ENCODE measurements around the gene AMIGO2.

Gene AMIGO2

GRCh38 chr12:47097276-47097896, 17.6 kb upstream of the AMIGO2 start:
- no peak for DNase-seq

GRCh38 chr12:47095446-47096236, 15.9 kb upstream of the AMIGO2 start:
- peak; percentile 94 for DNase-seq

GRCh38 chr12:47094804-47095203, 15.0 kb upstream of the AMIGO2 start:
- DNase-seq: no peak

GRCh38 chr12:47091009-47091408, 11.2 kb upstream of the AMIGO2 start:
- no peak for DNase-seq

- peak; percentile 39 for DNase-seq
Observed at GRCh38 chr12:47088021-47088944, 8.5 kb upstream of the AMIGO2 start.

GRCh38 chr12:47087088-47087688, 7.4 kb upstream of the AMIGO2 start:
- DNase-seq: peak; percentile 69

GRCh38 chr12:47085815-47086252, 6.1 kb upstream of the AMIGO2 start:
- DNase-seq: peak; percentile 82

GRCh38 chr12:47084172-47084571, 4.4 kb upstream of the AMIGO2 start:
- no peak for DNase-seq

GRCh38 chr12:47082796-47083621, 3.2 kb upstream of the AMIGO2 start:
- peak; percentile 87 for DNase-seq

- DNase-seq: no peak
Observed at GRCh38 chr12:47082283-47082682, 2.5 kb upstream of the AMIGO2 start.

GRCh38 chr12:47080725-47081502, 1.2 kb upstream of the AMIGO2 start:
- peak; percentile 68 for DNase-seq

- peak; percentile 56 for DNase-seq
Observed at GRCh38 chr12:47079981-47080724, 394 bp upstream of the AMIGO2 start.

GRCh38 chr12:47078733-47079467, 859 bp downstream of the AMIGO2 start:
- no peak for DNase-seq

GRCh38 chr12:47078086-47078395, 1.7 kb downstream of the AMIGO2 start:
- no peak for DNase-seq

- no peak for DNase-seq
Observed at GRCh38 chr12:47077206-47078085, 2.3 kb downstream of the AMIGO2 start.

- DNase-seq: no peak
Observed at GRCh38 chr12:47075192-47076084, 4.3 kb downstream of the AMIGO2 start.

- no peak for DNase-seq
Observed at GRCh38 chr12:47074757-47075156, 5.0 kb downstream of the AMIGO2 start.

GRCh38 chr12:47073951-47074350, 5.8 kb downstream of the AMIGO2 start:
- no peak for DNase-seq

Measured in fibroblast of skin of right quadriceps (primary cell).